ENCODE measurements around the gene CNOT8. TPM values are rescaled to one million over a fixed set of nuclear protein-coding genes. Genes with fewer than 3 reads are reported as not detected.
A peak's percentile ranks its signal among the peaks of the same experiment; 100 is the strongest.

The CNOT8 gene
- total and polyA plus RNA-seq, 9 of the 15 experiments (the other 6 are each of a cell fraction or from before 2014, with no cell fraction given) = 15.2 to 68.9 (median 52.1) TPM

DNA sequence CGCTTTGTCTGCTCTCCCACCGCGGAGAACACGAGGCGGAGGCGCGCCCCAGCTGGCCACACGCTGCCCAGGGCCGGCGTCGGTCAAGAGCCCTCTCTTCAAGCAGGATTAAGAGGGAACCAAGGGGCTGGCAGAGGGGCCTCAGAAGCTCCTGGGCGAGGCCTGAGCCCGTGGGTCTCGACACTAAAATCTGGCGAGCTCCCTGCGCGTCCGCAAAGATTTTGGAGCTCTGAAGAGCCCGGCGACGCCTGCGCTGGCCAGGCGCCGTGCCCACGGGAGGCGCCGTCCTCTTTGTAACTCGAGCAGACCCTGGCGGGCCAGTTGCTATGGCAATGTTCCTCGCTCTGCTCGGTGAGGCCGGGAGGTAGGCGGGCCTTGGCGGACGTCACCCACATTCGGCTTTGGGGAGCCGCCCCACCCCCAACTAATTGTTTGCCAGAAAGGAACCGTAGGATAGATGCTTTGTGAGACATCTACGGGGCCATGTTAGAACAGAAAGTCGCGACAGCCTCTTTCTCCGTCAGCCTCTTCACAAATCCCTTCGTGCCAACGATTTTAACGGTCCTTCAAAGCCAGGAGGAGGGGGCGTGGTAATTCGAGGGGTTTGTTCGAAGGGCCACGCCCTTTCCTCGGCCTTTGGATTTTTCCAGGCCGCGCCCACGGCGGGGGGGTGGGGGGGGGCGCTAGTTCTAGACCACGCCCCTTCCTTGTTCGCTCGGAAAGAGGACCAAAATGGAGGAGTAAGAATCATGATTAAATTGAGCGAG lies 714 bp upstream of the CNOT8 start (continued):
- TF ChIP-seq, protein P1, sequence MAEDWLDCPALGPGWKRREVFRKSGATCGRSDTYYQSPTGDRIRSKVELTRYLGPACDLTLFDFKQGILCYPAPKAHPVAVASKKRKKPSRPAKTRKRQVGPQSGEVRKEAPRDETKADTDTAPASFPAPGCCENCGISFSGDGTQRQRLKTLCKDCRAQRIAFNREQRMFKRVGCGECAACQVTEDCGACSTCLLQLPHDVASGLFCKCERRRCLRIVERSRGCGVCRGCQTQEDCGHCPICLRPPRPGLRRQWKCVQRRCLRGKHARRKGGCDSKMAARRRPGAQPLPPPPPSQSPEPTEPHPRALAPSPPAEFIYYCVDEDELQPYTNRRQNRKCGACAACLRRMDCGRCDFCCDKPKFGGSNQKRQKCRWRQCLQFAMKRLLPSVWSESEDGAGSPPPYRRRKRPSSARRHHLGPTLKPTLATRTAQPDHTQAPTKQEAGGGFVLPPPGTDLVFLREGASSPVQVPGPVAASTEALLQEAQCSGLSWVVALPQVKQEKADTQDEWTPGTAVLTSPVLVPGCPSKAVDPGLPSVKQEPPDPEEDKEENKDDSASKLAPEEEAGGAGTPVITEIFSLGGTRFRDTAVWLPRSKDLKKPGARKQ (CRISPR knock-in tag; IDR thresholded peaks at IDR 0.05) = no peak
- no peak for TF ChIP-seq U2AF2 (optimal IDR thresholded peaks at IDR 0.05; ENCODE audit: low read depth, low read length)
- peak; percentile 46 to 65; a peak in 3 of 4 replicates for TF ChIP-seq MAZ (CRISPR knock-in tag; conservative IDR thresholded peaks at IDR 0.05 in 1 of 2, IDR thresholded peaks at IDR 0.05 in 1 of 2)
- TF ChIP-seq SRSF3 (IDR thresholded peaks at IDR 0.05; ENCODE audit: insufficient read depth, low read length) = no peak
- no peak for TF ChIP-seq ZNF584 (CRISPR knock-in tag; IDR thresholded peaks at IDR 0.05; ENCODE audit: low read depth)
- TF ChIP-seq MEF2A (IDR thresholded peaks at IDR 0.05; ENCODE audit: control insufficient read depth, low read depth, low read length) = no peak
- TF ChIP-seq, protein P2, sequence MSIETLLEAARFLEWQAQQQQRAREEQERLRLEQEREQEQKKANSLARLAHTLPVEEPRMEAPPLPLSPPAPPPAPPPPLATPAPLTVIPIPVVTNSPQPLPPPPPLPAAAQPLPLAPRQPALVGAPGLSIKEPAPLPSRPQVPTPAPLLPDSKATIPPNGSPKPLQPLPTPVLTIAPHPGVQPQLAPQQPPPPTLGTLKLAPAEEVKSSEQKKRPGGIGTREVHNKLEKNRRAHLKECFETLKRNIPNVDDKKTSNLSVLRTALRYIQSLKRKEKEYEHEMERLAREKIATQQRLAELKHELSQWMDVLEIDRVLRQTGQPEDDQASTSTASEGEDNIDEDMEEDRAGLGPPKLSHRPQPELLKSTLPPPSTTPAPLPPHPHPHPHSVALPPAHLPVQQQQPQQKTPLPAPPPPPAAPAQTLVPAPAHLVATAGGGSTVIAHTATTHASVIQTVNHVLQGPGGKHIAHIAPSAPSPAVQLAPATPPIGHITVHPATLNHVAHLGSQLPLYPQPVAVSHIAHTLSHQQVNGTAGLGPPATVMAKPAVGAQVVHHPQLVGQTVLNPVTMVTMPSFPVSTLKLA (conservative IDR thresholded peaks at IDR 0.05) = peak; percentile 83 to 88
- no peak for TF ChIP-seq ZNF134 (CRISPR knock-in tag; conservative IDR thresholded peaks at IDR 0.05)
- TF ChIP-seq, protein P3, sequence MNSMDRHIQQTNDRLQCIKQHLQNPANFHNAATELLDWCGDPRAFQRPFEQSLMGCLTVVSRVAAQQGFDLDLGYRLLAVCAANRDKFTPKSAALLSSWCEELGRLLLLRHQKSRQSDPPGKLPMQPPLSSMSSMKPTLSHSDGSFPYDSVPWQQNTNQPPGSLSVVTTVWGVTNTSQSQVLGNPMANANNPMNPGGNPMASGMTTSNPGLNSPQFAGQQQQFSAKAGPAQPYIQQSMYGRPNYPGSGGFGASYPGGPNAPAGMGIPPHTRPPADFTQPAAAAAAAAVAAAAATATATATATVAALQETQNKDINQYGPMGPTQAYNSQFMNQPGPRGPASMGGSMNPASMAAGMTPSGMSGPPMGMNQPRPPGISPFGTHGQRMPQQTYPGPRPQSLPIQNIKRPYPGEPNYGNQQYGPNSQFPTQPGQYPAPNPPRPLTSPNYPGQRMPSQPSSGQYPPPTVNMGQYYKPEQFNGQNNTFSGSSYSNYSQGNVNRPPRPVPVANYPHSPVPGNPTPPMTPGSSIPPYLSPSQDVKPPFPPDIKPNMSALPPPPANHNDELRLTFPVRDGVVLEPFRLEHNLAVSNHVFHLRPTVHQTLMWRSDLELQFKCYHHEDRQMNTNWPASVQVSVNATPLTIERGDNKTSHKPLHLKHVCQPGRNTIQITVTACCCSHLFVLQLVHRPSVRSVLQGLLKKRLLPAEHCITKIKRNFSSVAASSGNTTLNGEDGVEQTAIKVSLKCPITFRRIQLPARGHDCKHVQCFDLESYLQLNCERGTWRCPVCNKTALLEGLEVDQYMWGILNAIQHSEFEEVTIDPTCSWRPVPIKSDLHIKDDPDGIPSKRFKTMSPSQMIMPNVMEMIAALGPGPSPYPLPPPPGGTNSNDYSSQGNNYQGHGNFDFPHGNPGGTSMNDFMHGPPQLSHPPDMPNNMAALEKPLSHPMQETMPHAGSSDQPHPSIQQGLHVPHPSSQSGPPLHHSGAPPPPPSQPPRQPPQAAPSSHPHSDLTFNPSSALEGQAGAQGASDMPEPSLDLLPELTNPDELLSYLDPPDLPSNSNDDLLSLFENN (IDR thresholded peaks at IDR 0.05; ENCODE audit: low read depth in 2 of 2, low read length in 2 of 2) = no peak
- TF ChIP-seq TEAD1 (CRISPR knock-in tag; IDR thresholded peaks at IDR 0.05) = no peak
- no peak for TF ChIP-seq ZNF140 (CRISPR knock-in tag; IDR thresholded peaks at IDR 0.05)
- no peak for TF ChIP-seq PHB (CRISPR knock-in tag; IDR thresholded peaks at IDR 0.05)
- TF ChIP-seq EGR1 (conservative IDR thresholded peaks at IDR 0.05) = peak; percentile 19
- no peak for TF ChIP-seq SMARCE1 (IDR thresholded peaks at IDR 0.05)
- TF ChIP-seq, protein P4, sequence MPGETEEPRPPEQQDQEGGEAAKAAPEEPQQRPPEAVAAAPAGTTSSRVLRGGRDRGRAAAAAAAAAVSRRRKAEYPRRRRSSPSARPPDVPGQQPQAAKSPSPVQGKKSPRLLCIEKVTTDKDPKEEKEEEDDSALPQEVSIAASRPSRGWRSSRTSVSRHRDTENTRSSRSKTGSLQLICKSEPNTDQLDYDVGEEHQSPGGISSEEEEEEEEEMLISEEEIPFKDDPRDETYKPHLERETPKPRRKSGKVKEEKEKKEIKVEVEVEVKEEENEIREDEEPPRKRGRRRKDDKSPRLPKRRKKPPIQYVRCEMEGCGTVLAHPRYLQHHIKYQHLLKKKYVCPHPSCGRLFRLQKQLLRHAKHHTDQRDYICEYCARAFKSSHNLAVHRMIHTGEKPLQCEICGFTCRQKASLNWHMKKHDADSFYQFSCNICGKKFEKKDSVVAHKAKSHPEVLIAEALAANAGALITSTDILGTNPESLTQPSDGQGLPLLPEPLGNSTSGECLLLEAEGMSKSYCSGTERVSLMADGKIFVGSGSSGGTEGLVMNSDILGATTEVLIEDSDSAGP (CRISPR knock-in tag; IDR thresholded peaks at IDR 0.05) = no peak
- TF ChIP-seq PRMT5 (CRISPR knock-in tag; IDR thresholded peaks at IDR 0.05) = no peak
- no peak for TF ChIP-seq NFE2 (IDR thresholded peaks at IDR 0.05; ENCODE audit: low read depth)
- no peak for TF ChIP-seq PRPF4 (IDR thresholded peaks at IDR 0.05; ENCODE audit: insufficient read depth, low read depth, low read length, poor library complexity, severe bottlenecking)
